Panc1 (cell line): ENCODE results near the gene JSRP1. TPM values are rescaled to one million over a fixed set of nuclear protein-coding genes. Genes with fewer than 3 reads are reported as not detected.

Experiments
- ATAC-seq: fragments of 200-7000 bp; cut with Tn5 transposase; 2 replicates; pipeline ENCODE4 v1.9.1; 2020; ENCODE audit warnings: mild to moderate bottlenecking, moderate library complexity
- BruUV-seq: library from RNA; stranded (reverse); fragments of 400-500 nt; replicated peaks from 2 replicates; lab custom pipeline; 2021; lab: Mats Ljungman, UMichigan
- CTCF ChIA-PET: fragments of 300-600 bp; sonication (Branson Sonifier 250); formaldehyde crosslinking; loops from one replicate; lab custom pipeline; 2022; ENCODE audit warnings: antibody characterized with exemption; lab: Charles Lee
- POLR2A ChIA-PET: fragments of 300-600 bp; sonication (Branson Sonifier 250); formaldehyde crosslinking; loops from one replicate; lab custom pipeline; 2022; ENCODE audit warnings: antibody characterized with exemption; lab: Charles Lee
- DNase-seq: peaks from one replicate; pipeline ENCODE4 v3.0.0-alpha.2; 2010; ENCODE audit warnings: low read depth, low spot score
- H3K27ac ChIP-seq: 2 replicates; pipeline ENCODE4 v1.5.1; 2011; ENCODE audit warnings: mild to moderate bottlenecking, low read length, inconsistent platforms
- H3K27me3 ChIP-seq: fragments of 200-500 bp; sonication (Bioruptor generic); 2 replicates; pipeline ENCODE4 v1.6.0; 2014; ENCODE audit warnings: low read length, inconsistent platforms; ENCODE audit not compliant: control insufficient read depth, insufficient read depth
- H3K36me3 ChIP-seq: fragments of 200-500 bp; sonication (Bioruptor generic); 2 replicates; pipeline ENCODE4 v1.5.1; 2014; ENCODE audit warnings: inconsistent platforms, mild to moderate bottlenecking, low read length, moderate library complexity; ENCODE audit not compliant: control insufficient read depth, insufficient read depth
- H3K4me1 ChIP-seq: 2 replicates; pipeline ENCODE4 v1.5.1; 2011; ENCODE audit warnings: inconsistent platforms, mild to moderate bottlenecking, low read length, moderate library complexity; ENCODE audit not compliant: control insufficient read depth, insufficient read depth
- H3K4me3 ChIP-seq, 2 experiments: 2 replicates each; pipeline ENCODE4 v1.5.1; 2011 to 2012; ENCODE audit warnings: low read depth in 2 of 2, low read length in 2 of 2, mild to moderate bottlenecking in 2 of 2, inconsistent platforms in 1 of 2, moderate library complexity in 1 of 2
- H3K9me3 ChIP-seq: fragments of 200-500 bp; sonication (Bioruptor generic); 2 replicates; pipeline ENCODE4 v1.5.1; 2014; ENCODE audit warnings: low read depth, mild to moderate bottlenecking, inconsistent platforms, low read length, moderate library complexity; ENCODE audit not compliant: control insufficient read depth, insufficient read depth
- CTCF ChIP-seq: fragments of 450-650 bp; IDR thresholded peaks from 2 replicates; pipeline ENCODE4 v1.5.1; 2017; ENCODE audit warnings: mild to moderate bottlenecking
- POLR2AphosphoS5 ChIP-seq: IDR thresholded peaks from 2 replicates; pipeline ENCODE4 v1.6.1; 2012; ENCODE audit warnings: mild to moderate bottlenecking, low read depth, low read length, moderate library complexity
- REST ChIP-seq, 2 experiments: IDR thresholded peaks; 2 replicates each; pipeline ENCODE4 v1.6.1; 2011 to 2012; ENCODE audit warnings: low read depth in 2 of 2, control low read depth in 1 of 2, low read length in 1 of 2, mild to moderate bottlenecking in 1 of 2, moderate library complexity in 1 of 2; ENCODE audit not compliant: insufficient read depth in 1 of 2
- SIN3A ChIP-seq: IDR thresholded peaks from 2 replicates; pipeline ENCODE4 v1.6.1; 2012; ENCODE audit warnings: low read depth, mild to moderate bottlenecking, low read length, moderate library complexity, borderline replicate concordance; ENCODE audit not compliant: insufficient read depth
- TCF7L2 ChIP-seq: IDR thresholded peaks from 2 replicates; pipeline ENCODE4 v1.6.1; 2011; ENCODE audit warnings: mild to moderate bottlenecking, low read depth, low read length, inconsistent platforms
- in situ Hi-C: cut with HindIII; loops from 2 replicates; pipeline ENCODE4 v1.10.0; 2016; ENCODE audit warnings: low sequenced_read_pairs, low pct_unique_long_range_greater_than_20kb
- intact Hi-C: fragments of 100-400 bp; cut with micrococcal nuclease; formaldehyde crosslinking; loops from one replicate; pipeline ENCODE4 v1.10.0; 2022; ENCODE audit not compliant: unreplicated experiment
- total RNA-seq: library from RNA; stranded (reverse); gene quantifications from one replicate; pipeline ENCODE4 v1.2.1, GENCODE V29; 2021; ENCODE audit not compliant: unreplicated experiment

JSRP1 gene
- total RNA-seq, 1 experiment from 2014 or later: 0.51 TPM

DNA sequence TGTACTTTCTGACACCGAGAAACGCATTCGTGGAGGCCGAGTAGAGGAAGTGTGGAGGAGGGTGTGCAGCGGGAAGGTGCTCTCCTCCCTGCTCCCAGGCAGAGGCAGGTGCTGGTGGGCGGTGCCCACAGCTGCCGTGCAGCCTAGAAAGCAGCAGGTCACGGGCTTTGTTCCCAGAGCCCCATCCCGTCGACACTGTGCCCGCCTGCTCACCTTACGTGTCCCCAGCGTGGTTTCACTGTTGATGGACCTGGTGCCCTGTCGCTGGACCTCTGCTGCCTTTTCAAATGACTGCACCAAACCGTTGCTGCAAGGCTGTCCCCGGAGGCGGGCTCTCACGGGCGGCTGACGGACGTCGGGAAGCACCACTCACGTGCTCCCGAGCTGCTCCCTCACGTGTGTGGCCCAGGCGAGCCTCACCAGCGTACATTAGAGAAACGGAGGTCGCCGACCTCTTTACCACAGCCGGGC is 40.9 kb downstream of the JSRP1 start:
- CTCF ChIA-PET: no interaction called here

DNA sequence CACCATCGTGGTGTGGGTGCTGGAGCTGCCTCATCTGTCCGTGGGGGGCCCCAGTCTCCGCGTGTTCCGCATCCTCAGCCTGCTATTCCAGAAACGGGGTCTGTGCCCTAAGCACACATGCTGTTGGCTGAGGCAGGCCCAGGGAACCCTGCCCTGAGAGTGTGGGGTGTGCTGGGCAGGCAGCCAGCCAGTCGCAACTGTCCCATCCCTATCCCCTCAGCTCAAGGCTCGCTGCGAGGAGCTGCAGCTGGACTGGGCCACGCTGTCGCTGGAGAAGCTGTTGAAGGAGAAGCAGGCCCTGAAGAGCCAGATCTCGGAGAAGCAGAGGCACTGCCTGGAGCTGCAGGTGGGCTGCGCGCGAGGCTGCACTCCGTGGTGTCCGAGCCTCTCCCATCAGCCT is 42.0 kb downstream of the JSRP1 start:
- BruUV-seq: no TSS peak
- ChIA-PET CTCF (no interaction called here), POLR2A (no interaction called here)
- no peak overlapping the region for H3K27ac ChIP-seq
- intact Hi-C loops (no loop called here), in situ Hi-C loops (no loop called here)
- H3K4me1 ChIP-seq: no peaks in the 10 kb centered on the region
- no peaks in the 10 kb centered on the region for H3K36me3 ChIP-seq
- TF ChIP-seq SIN3A (no peak), TCF7L2 (no peak), CTCF (no peak), REST (IDR thresholded peaks at IDR 0.05; ENCODE audit: insufficient read depth in 1 of 2, low read depth in 2 of 2, low read length in 1 of 2) (no peak), POLR2AphosphoS5 (no peak)
- H3K9me3 ChIP-seq: no peaks in the 10 kb centered on the region
- DNase-seq (no peak), ATAC-seq (no peak)
- no peaks in the 10 kb centered on the region for H3K27me3 ChIP-seq
- no peak overlapping the region for H3K4me3 ChIP-seq

More for the DNA sequence above, 40.9 kb downstream of the JSRP1 start:
- in situ Hi-C loops: no loop called here
- no peak for ATAC-seq
- DNase-seq: no peak
- Histone ChIP-seq H3K4me1 (no peaks in the 10 kb centered on the region), H3K27ac (no peak overlapping the region), H3K9me3 (no peaks in the 10 kb centered on the region), H3K27me3 (no peaks in the 10 kb centered on the region), H3K36me3 (no peaks in the 10 kb centered on the region), H3K4me3 (no peak overlapping the region)
- TF ChIP-seq SIN3A: no peak
- no peak for TF ChIP-seq REST (IDR thresholded peaks at IDR 0.05; ENCODE audit: insufficient read depth in 1 of 2, low read depth in 2 of 2, low read length in 1 of 2)
- TF ChIP-seq CTCF: no peak
- intact Hi-C loops: no loop called here
- no TSS peak for BruUV-seq
- POLR2A ChIA-PET: no interaction called here
